Glutamatergic neuron (in vitro differentiated cells): Measurements from ENCODE around the gene PLXNA1. TPM values are rescaled to one million over a fixed set of nuclear protein-coding genes. Genes with fewer than 3 reads are reported as not detected.

Experiments used
- DNase-seq: peaks from one replicate; pipeline ENCODE4 v3.0.0; 2022
- H3K27ac Mint-ChIP-seq: one replicate; pipeline ENCODE4 v1.8.0; 2020; ENCODE audit warnings: mild to moderate bottlenecking, mixed read lengths, inconsistent platforms; ENCODE audit not compliant: unreplicated experiment
- H3K27me3 Mint-ChIP-seq: one replicate; pipeline ENCODE4 v1.8.0; 2020; ENCODE audit warnings: mild to moderate bottlenecking, moderate library complexity, mixed read lengths, inconsistent platforms; ENCODE audit not compliant: unreplicated experiment
- H3K36me3 Mint-ChIP-seq: one replicate; pipeline ENCODE4 v1.8.0; 2020; ENCODE audit warnings: mild to moderate bottlenecking, mixed read lengths, inconsistent platforms; ENCODE audit not compliant: unreplicated experiment
- H3K4me1 Mint-ChIP-seq: one replicate; pipeline ENCODE4 v1.8.0; 2020; ENCODE audit warnings: mild to moderate bottlenecking, low read depth, mixed read lengths, inconsistent platforms; ENCODE audit not compliant: unreplicated experiment
- H3K4me3 Mint-ChIP-seq: one replicate; pipeline ENCODE4 v1.8.0; 2020; ENCODE audit warnings: mild to moderate bottlenecking, mixed read lengths, inconsistent platforms; ENCODE audit not compliant: unreplicated experiment
- H3K9me3 Mint-ChIP-seq: one replicate; pipeline ENCODE4 v1.8.0; 2020; ENCODE audit warnings: mild to moderate bottlenecking, moderate library complexity, mixed read lengths, inconsistent platforms; ENCODE audit not compliant: unreplicated experiment
- CTCF ChIP-seq: fragments of 200-600 bp; sonication (generic); IDR thresholded peaks from one replicate; pipeline ENCODE4 v1.5.0; 2021; ENCODE audit not compliant: partially characterized antibody, unreplicated experiment
- total RNA-seq: library from RNA; stranded (reverse); fragmentation: NEBNext Ultra II Directional; extraction: Animal tissue kit (Norgen Biotek cat#: 25700); gene quantifications from one replicate; pipeline ENCODE4 v1.2.1, GENCODE V29; 2021; ENCODE audit not compliant: unreplicated experiment

The PLXNA1 gene
- total RNA-seq, 1 donor from 2014 or later, result 110 TPM

- H3K4me3 Mint-ChIP-seq, result no peak overlapping the region
- H3K27ac Mint-ChIP-seq, result no peak overlapping the region
- H3K4me1 Mint-ChIP-seq, result peaks cover 22% of the 10 kb centered on the region
- peaks cover 13% of the 10 kb centered on the region for H3K27me3 Mint-ChIP-seq
- TF ChIP-seq CTCF, result no peak
- DNase-seq, result no peak
- H3K36me3 Mint-ChIP-seq, result no peaks in the 10 kb centered on the region
- peaks cover 14% of the 10 kb centered on the region for H3K9me3 Mint-ChIP-seq
Observed at GRCh38 chr3:127000119-127000518, 17.2 kb downstream of the PLXNA1 start.

GRCh38 chr3:127000761-127001160 lies 17.8 kb downstream of the PLXNA1 start:
- no peak for TF ChIP-seq CTCF
- Mint-ChIP-seq H3K4me3 (no peak overlapping the region), H3K27ac (peak overlapping the region; percentile 28), H3K4me1 (peaks cover 22% of the 10 kb centered on the region), H3K27me3 (peaks cover 13% of the 10 kb centered on the region), H3K36me3 (no peaks in the 10 kb centered on the region), H3K9me3 (peaks cover 14% of the 10 kb centered on the region)
- no peak for DNase-seq

GRCh38 chr3:127001486-127002194 lies 18.7 kb downstream of the PLXNA1 start:
- no peak for TF ChIP-seq CTCF

GRCh38 chr3:127002195-127003174 lies 19.6 kb downstream of the PLXNA1 start:
- DNase-seq, result peak; percentile 61
- no peak for TF ChIP-seq CTCF
- no peaks in the 10 kb centered on the region for H3K36me3 Mint-ChIP-seq
- peaks cover 18% of the 10 kb centered on the region for H3K27me3 Mint-ChIP-seq
- H3K9me3 Mint-ChIP-seq, result peaks cover 12% of the 10 kb centered on the region
- H3K27ac Mint-ChIP-seq, result no peak overlapping the region
- H3K4me1 Mint-ChIP-seq, result peaks cover 22% of the 10 kb centered on the region
- no peak overlapping the region for H3K4me3 Mint-ChIP-seq

More at GRCh38 chr3:127001486-127002194, 18.7 kb downstream of the PLXNA1 start:
- Mint-ChIP-seq H3K9me3 (peaks cover 14% of the 10 kb centered on the region), H3K4me1 (peaks cover 22% of the 10 kb centered on the region), H3K27ac (no peak overlapping the region), H3K4me3 (no peak overlapping the region), H3K36me3 (no peaks in the 10 kb centered on the region), H3K27me3 (peaks cover 13% of the 10 kb centered on the region)
- DNase-seq, result no peak
